ENCODE data around the gene DNTT.
A peak's percentile ranks its signal among the peaks of the same experiment; 100 is the strongest.
"Not testable (repeated sequence)": the region's sequence is repeated elsewhere in the genome, so short reads cannot be mapped to it uniquely, and the experiment has no call there.

DNTT gene

GRCh38 chr10:96305019-96305418 lies 785 bp downstream of the DNTT start:
- DNase-seq (ENCODE audit: insufficient read length, low spot score) (no peak), FAIRE-seq (no peak)

- peak; percentile 56 for FAIRE-seq
- DNase-seq (ENCODE audit: insufficient read length, low spot score), result no peak
Measured at GRCh38 chr10:96306516-96306915, 2.3 kb downstream of the DNTT start.

GRCh38 chr10:96308854-96309253 lies 4.6 kb downstream of the DNTT start:
- FAIRE-seq; DNase-seq (ENCODE audit: insufficient read length, low spot score): not testable (repeated sequence)

GRCh38 chr10:96309628-96310320 lies 5.5 kb downstream of the DNTT start:
- peak; percentile 48 for FAIRE-seq
- no peak for DNase-seq (ENCODE audit: insufficient read length, low spot score)

GRCh38 chr10:96310321-96310669 lies 6.1 kb downstream of the DNTT start:
- DNase-seq (ENCODE audit: insufficient read length, low spot score), result no peak
- FAIRE-seq, result no peak

- no peak for FAIRE-seq
- DNase-seq (ENCODE audit: insufficient read length, low spot score), result no peak
Measured at GRCh38 chr10:96311180-96311715, 7.0 kb downstream of the DNTT start.

GRCh38 chr10:96313344-96313743 lies 9.1 kb downstream of the DNTT start:
- FAIRE-seq (no peak), DNase-seq (ENCODE audit: insufficient read length, low spot score) (no peak)

- DNase-seq (ENCODE audit: insufficient read length, low spot score) (no peak), FAIRE-seq (peak; percentile 75)
Measured at GRCh38 chr10:96317067-96317833, 13.0 kb downstream of the DNTT start.

GRCh38 chr10:96319754-96320474 lies 15.7 kb downstream of the DNTT start:
- FAIRE-seq (no peak), DNase-seq (ENCODE audit: insufficient read length, low spot score) (no peak)

GRCh38 chr10:96321822-96322221 lies 17.6 kb downstream of the DNTT start:
- FAIRE-seq (no peak), DNase-seq (ENCODE audit: insufficient read length, low spot score) (no peak)

GRCh38 chr10:96322275-96322674 lies 18.0 kb downstream of the DNTT start:
- FAIRE-seq, result no peak
- no peak for DNase-seq (ENCODE audit: insufficient read length, low spot score)

- FAIRE-seq (no peak), DNase-seq (ENCODE audit: insufficient read length, low spot score) (no peak)
Measured at GRCh38 chr10:96324447-96324846, 20.2 kb downstream of the DNTT start.

GRCh38 chr10:96325719-96326373 lies 21.6 kb downstream of the DNTT start:
- DNase-seq (ENCODE audit: insufficient read length, low spot score) (peak; percentile 44), FAIRE-seq (peak; percentile 88)

- FAIRE-seq, result peak; percentile 26
- no peak for DNase-seq (ENCODE audit: insufficient read length, low spot score)
Measured at GRCh38 chr10:96327462-96327861, 23.2 kb downstream of the DNTT start.

GRCh38 chr10:96333101-96333500 lies 28.9 kb downstream of the DNTT start:
- no peak for DNase-seq (ENCODE audit: insufficient read length, low spot score)
- no peak for FAIRE-seq

- DNase-seq (ENCODE audit: insufficient read length, low spot score), result peak; percentile 8
- FAIRE-seq, result peak; percentile 89
Measured at GRCh38 chr10:96334616-96335526, 30.6 kb downstream of the DNTT start.

- DNase-seq (ENCODE audit: insufficient read length, low spot score) (no peak), FAIRE-seq (no peak)
Measured at GRCh38 chr10:96337106-96337505, 32.9 kb downstream of the DNTT start.

- FAIRE-seq (no peak), DNase-seq (ENCODE audit: insufficient read length, low spot score) (no peak)
Measured at GRCh38 chr10:96338279-96338925, 34.2 kb downstream of the DNTT start.

GRCh38 chr10:96339383-96339782 lies 35.1 kb downstream of the DNTT start:
- DNase-seq (ENCODE audit: insufficient read length, low spot score), result no peak
- FAIRE-seq, result no peak

All from GM19239 (cell line).